ENCODE data around the gene PPP1R13B.

PPP1R13B gene

DNA sequence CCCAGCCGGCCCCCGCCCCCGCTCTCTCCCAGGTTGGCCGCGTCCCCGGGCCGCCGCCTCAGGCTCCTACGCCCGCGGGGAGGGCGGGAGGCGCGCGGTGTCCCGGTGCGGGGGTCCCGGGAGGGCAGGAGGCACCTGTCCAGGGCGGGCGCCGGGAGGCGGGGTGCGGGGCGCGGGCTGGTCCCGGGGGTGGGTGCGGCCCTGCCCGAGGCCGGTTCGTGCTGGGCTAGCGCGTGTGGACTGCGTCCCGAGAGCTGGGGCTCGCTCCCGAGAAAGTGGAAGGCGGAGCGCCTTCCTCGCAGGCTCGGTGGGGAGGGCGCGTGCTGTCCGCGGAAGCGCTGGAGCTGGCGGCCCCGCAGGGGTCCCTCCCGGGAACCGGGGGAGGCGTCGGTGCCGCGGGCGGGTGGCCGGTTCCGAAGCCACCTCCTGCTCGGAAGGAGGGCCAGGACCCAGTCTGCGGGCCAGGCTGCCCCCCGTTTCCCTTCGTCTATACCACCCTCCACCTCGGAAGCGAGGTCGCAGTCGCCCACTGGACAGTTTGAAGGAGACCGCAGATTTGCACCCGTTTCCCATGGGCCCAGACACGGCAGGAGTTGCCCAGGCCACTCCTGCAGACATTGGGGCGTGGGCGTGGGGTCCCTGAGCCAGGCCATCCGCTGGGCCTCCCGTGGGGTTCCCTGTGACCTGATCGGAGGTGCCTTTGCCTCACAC is 131.1 kb downstream of the PPP1R13B start (continued):
- TF ChIP-seq, protein P1, sequence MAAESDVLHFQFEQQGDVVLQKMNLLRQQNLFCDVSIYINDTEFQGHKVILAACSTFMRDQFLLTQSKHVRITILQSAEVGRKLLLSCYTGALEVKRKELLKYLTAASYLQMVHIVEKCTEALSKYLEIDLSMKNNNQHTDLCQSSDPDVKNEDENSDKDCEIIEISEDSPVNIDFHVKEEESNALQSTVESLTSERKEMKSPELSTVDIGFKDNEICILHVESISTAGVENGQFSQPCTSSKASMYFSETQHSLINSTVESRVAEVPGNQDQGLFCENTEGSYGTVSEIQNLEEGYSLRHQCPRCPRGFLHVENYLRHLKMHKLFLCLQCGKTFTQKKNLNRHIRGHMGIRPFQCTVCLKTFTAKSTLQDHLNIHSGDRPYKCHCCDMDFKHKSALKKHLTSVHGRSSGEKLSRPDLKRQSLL (tag by site-specific recombination; IDR thresholded peaks at IDR 0.05), result peak; percentile 85
- TF ChIP-seq ZNF664 (tag by site-specific recombination; IDR thresholded peaks at IDR 0.05), result no peak
- no peak for TF ChIP-seq HOXA7 (CRISPR knock-in tag; IDR thresholded peaks at IDR 0.05; ENCODE audit: borderline replicate concordance)
- TF ChIP-seq ZNF76 (tag by site-specific recombination; IDR thresholded peaks at IDR 0.05; ENCODE audit: borderline replicate concordance, low read depth), result 0 out of 2 replicates have a peak, but pooled peaks have one; percentile 8
- no peak for TF ChIP-seq GLI4 (tag by site-specific recombination; IDR thresholded peaks at IDR 0.05)
- TF ChIP-seq ZNF335 (tag by site-specific recombination; conservative IDR thresholded peaks at IDR 0.05), result peak; percentile 92
- TF ChIP-seq ZEB2 (tag by site-specific recombination; IDR thresholded peaks at IDR 0.05), result peak; percentile 54
- TF ChIP-seq, protein P2, sequence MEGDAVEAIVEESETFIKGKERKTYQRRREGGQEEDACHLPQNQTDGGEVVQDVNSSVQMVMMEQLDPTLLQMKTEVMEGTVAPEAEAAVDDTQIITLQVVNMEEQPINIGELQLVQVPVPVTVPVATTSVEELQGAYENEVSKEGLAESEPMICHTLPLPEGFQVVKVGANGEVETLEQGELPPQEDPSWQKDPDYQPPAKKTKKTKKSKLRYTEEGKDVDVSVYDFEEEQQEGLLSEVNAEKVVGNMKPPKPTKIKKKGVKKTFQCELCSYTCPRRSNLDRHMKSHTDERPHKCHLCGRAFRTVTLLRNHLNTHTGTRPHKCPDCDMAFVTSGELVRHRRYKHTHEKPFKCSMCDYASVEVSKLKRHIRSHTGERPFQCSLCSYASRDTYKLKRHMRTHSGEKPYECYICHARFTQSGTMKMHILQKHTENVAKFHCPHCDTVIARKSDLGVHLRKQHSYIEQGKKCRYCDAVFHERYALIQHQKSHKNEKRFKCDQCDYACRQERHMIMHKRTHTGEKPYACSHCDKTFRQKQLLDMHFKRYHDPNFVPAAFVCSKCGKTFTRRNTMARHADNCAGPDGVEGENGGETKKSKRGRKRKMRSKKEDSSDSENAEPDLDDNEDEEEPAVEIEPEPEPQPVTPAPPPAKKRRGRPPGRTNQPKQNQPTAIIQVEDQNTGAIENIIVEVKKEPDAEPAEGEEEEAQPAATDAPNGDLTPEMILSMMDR (tag by site-specific recombination; IDR thresholded peaks at IDR 0.05), result 0 out of 2 replicates have a peak, but pooled peaks have one; percentile 10
- TF ChIP-seq IKZF3 (tag by site-specific recombination; IDR thresholded peaks at IDR 0.05), result 0 out of 2 replicates have a peak, but pooled peaks have one; percentile 28
- TF ChIP-seq ZNF48 (tag by site-specific recombination; IDR thresholded peaks at IDR 0.05), result no peak
- peak; percentile 31; the same call in 1 of the 2 replicates for TF ChIP-seq EGR2 (tag by site-specific recombination; IDR thresholded peaks at IDR 0.05; ENCODE audit: low read depth)
- TF ChIP-seq ZIC2 (tag by site-specific recombination; IDR thresholded peaks at IDR 0.05), result peak; percentile 71
- TF ChIP-seq KLF8 (tag by site-specific recombination; IDR thresholded peaks at IDR 0.05), result peak; percentile 30; the same call in 1 of the 2 replicates
- no peak for TF ChIP-seq ZNF792 (tag by site-specific recombination; IDR thresholded peaks at IDR 0.05)

DNA sequence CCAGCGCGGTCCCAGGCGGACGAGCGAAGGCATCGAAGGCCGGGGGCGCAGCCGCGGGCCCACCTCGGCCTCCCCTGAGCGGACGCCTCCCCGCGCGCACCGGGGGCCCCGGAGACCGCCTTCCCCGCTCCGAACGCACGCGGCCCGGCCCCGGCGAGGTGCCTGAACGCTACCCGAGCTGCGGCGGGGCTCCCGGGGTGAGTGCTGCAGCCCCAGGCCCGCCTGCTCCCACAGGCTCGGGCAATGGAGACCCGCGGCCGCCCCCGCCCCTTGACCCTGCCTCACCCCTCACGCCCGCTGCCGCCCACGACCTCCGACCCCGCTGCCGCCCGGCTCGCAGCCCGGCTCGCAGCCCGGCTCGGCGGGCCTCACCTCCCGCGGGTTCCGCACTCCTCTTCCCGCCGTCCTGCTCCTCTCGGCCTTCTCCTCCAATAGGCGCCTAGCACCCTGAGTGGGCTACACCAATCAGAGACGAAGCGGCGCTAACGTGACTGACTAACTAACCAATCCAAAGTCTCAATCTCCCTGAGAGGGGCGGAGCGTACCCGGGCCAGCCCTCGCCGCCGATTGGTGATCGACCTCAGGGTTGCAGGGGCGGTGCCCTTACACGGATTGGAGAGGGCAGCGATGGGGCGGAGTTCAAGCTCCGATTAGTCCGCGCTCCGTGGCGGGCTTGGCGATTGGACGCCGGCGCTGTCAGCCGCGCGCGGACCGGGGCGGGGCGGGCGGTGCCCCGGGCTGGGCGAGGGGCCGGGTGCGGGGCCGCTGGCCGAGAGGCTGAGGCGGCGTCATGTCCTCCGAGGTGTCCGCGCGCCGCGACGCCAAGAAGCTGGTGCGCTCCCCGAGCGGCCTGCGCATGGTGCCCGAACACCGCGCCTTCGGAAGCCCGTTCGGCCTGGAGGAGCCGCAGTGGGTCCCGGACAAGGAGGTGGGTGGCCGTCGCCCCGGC is 132.0 kb downstream of the PPP1R13B start, which contains the start of the genes XRCC3 and ZFYVE21:
XRCC3 (minus strand) TSS at position 400 of the 949 bp plus-strand sequence. CDS start 4,364 bp downstream, outside the sequence.
ZFYVE21 (plus strand) TSS at position 759 of the 949 bp plus-strand sequence; CDS start at position 791, 32 bp downstream.
- Histone ChIP-seq H3K36me3 (ENCODE audit: control insufficient read depth in 2 of 2, insufficient read depth in 1 of 2, low read length in 2 of 2) (peaks cover 10 to 43% of the 10 kb centered on the region in 2 experiments; a peak in 2 of 3 replicates), H3K4me1 (ENCODE audit: control insufficient read depth, insufficient read depth, low read length) (peaks cover 12% of the 10 kb centered on the region), H3K27ac (ENCODE audit: extremely low read depth, low read depth, low read length) (peak within 1 kb of the TSS; percentile 96), H3K4me3 (ENCODE audit: low read depth, low read length) (peak within 1 kb of the TSS; percentile 87), H3K9me3 (ENCODE audit: control insufficient read depth, insufficient read depth, low read depth, low read length) (no peaks in the 10 kb centered on the region)
- ChIA-PET CTCF (interaction anchor here (0.8 kb wide), 1 partner anchor 362 kb away, joined by 3 read pairs; no protein-coding TSS in a partner anchor), POLR2A (interaction anchor here (0.6 to 4.0 kb wide), 15 partner anchors 8 to 272 kb away, joined by 3 to 31 read pairs (median 4); partner anchors contain the start of gene BAG5)
- TF ChIP-seq ZNF561 (tag by site-specific recombination; IDR thresholded peaks at IDR 0.05; ENCODE audit: borderline replicate concordance) (peak; percentile 91), ZNF514 (tag by site-specific recombination; IDR thresholded peaks at IDR 0.05) (no peak), ZNF76 (tag by site-specific recombination; IDR thresholded peaks at IDR 0.05; ENCODE audit: borderline replicate concordance, low read depth) (0 out of 2 replicates have a peak, but pooled peaks have one; percentile 11), KLF1 (tag by site-specific recombination; IDR thresholded peaks at IDR 0.05) (peak; percentile 87), SP2 (tag by site-specific recombination; IDR thresholded peaks at IDR 0.05) (peak; percentile 99), ZNF184 (tag by site-specific recombination; IDR thresholded peaks at IDR 0.05) (0 out of 2 replicates have a peak, but pooled peaks have one; percentile 72), ZNF660 (tag by site-specific recombination; IDR thresholded peaks at IDR 0.05) (peak; percentile 91), ZFHX2 (tag by site-specific recombination; conservative IDR thresholded peaks at IDR 0.05) (peak; percentile 93), ZNF785 (tag by site-specific recombination; IDR thresholded peaks at IDR 0.05) (no peak)
- TF ChIP-seq, protein P3, sequence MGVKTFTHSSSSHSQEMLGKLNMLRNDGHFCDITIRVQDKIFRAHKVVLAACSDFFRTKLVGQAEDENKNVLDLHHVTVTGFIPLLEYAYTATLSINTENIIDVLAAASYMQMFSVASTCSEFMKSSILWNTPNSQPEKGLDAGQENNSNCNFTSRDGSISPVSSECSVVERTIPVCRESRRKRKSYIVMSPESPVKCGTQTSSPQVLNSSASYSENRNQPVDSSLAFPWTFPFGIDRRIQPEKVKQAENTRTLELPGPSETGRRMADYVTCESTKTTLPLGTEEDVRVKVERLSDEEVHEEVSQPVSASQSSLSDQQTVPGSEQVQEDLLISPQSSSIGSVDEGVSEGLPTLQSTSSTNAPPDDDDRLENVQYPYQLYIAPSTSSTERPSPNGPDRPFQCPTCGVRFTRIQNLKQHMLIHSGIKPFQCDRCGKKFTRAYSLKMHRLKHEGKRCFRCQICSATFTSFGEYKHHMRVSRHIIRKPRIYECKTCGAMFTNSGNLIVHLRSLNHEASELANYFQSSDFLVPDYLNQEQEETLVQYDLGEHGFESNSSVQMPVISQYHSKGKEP (tag by site-specific recombination; IDR thresholded peaks at IDR 0.05), result peak; percentile 62; the same call in 1 of the 2 replicates
- TF ChIP-seq, protein P1 (tag by site-specific recombination; IDR thresholded peaks at IDR 0.05), result 0 out of 2 replicates have a peak, but pooled peaks have one; percentile 31
- TF ChIP-seq, protein P4, sequence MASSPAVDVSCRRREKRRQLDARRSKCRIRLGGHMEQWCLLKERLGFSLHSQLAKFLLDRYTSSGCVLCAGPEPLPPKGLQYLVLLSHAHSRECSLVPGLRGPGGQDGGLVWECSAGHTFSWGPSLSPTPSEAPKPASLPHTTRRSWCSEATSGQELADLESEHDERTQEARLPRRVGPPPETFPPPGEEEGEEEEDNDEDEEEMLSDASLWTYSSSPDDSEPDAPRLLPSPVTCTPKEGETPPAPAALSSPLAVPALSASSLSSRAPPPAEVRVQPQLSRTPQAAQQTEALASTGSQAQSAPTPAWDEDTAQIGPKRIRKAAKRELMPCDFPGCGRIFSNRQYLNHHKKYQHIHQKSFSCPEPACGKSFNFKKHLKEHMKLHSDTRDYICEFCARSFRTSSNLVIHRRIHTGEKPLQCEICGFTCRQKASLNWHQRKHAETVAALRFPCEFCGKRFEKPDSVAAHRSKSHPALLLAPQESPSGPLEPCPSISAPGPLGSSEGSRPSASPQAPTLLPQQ (tag by site-specific recombination; IDR thresholded peaks at IDR 0.05), result peak; percentile 73; the same call in 1 of the 2 replicates
- TF ChIP-seq, protein P5, sequence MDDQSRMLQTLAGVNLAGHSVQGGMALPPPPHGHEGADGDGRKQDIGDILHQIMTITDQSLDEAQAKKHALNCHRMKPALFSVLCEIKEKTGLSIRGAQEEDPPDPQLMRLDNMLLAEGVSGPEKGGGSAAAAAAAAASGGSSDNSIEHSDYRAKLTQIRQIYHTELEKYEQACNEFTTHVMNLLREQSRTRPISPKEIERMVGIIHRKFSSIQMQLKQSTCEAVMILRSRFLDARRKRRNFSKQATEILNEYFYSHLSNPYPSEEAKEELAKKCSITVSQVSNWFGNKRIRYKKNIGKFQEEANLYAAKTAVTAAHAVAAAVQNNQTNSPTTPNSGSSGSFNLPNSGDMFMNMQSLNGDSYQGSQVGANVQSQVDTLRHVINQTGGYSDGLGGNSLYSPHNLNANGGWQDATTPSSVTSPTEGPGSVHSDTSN (CRISPR knock-in tag; IDR thresholded peaks at IDR 0.05), result peak; percentile 93

All from HEK293 (cell line).